ENCODE results near the gene PRCD.
"Not testable (repeated sequence)": the region's sequence is repeated elsewhere in the genome, so short reads cannot be mapped to it uniquely, and the experiment has no call there.

Gene PRCD

GRCh38 chr17:76517638-76518038 is 22.2 kb upstream of the PRCD start:
- Mint-ChIP-seq H3K27ac (no peak overlapping the region), H3K27me3 (no peaks in the 10 kb centered on the region), H3K4me1 (peaks cover 41% of the 10 kb centered on the region), H3K36me3 (no peaks in the 10 kb centered on the region), H3K4me3 (no peak overlapping the region), H3K9me3 (no peaks in the 10 kb centered on the region)

DNA sequence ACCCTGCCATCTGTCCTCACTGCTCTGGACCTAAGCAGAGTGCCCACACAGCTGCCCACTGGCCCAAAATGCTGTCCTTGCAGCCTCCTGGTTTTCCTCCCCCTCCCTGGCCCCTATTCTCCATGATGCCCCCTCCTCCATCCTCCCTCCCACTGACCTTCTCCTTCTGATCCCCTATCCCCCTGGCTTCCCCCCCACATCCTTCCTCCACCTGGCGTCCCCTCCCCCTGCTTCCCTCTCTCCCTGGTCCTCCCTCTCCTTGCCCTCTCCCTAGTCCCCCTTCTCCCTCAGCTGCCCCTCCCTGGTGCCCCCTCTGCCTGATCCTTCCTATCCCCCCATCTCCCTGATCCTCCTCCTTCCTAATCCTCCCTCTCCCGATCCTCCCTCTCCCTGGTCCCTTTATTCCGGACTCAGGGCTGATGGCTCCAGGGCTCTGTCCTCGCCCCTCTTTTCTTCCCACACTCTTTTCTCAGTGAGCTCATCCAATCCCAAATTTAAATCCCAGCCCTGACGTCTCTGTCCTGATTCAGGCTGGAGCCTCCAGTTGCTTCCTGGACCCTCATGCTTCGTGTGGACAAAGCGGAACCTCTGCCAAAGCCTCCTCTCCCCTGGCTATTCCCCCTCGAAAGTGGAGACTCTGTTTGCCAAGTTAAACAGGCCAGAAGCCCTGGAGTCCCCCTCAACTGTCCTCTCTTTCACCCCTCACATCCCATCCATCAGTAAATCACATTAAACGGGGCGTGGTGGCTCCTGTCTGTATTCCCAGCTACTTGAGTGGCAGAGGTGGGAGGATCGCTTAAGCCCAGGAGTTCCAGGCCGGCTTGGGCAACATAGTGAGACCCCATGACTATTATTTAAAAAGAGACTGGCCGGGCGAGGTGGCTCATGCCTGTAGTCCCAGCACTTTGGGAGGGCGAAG is 20.5 kb upstream of the PRCD start:
- H3K27ac Mint-ChIP-seq: no peak overlapping the region
- no peak overlapping the region for H3K4me3 Mint-ChIP-seq
- peaks cover 42% of the 10 kb centered on the region for H3K4me1 Mint-ChIP-seq

GRCh38 chr17:76521262-76521661 is 18.6 kb upstream of the PRCD start:
- H3K27me3 Mint-ChIP-seq: no peaks in the 10 kb centered on the region
- no peaks in the 10 kb centered on the region for H3K9me3 Mint-ChIP-seq
- no peaks in the 10 kb centered on the region for H3K36me3 Mint-ChIP-seq
- no peak overlapping the region for H3K4me3 Mint-ChIP-seq
- no peak overlapping the region for H3K27ac Mint-ChIP-seq
- H3K4me1 Mint-ChIP-seq: peaks cover 30% of the 10 kb centered on the region

More for the DNA sequence above, 20.5 kb upstream of the PRCD start:
- Mint-ChIP-seq H3K9me3 (no peaks in the 10 kb centered on the region), H3K27me3 (no peaks in the 10 kb centered on the region), H3K36me3 (no peaks in the 10 kb centered on the region)

DNA sequence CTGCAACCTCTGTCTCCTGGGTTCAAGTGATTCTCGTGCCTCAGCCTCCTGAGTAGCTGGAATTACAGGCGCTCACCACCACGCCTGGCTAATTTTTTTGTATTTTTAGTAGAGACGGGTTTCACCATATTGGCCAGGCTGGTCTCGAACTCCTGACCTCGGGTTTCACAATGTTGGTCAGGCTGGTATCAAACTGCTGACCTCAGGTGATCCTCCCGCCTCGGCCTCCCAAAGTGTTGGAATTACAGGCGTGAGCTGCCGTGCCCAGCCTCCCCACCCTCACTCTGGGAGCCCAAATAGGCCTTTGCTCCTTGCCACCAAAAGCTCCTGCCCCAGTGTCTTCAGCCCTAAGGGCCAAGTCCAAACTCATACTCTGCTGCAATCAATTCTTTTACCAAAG is 18.2 kb upstream of the PRCD start:
- H3K36me3 Mint-ChIP-seq, H3K27me3 Mint-ChIP-seq, H3K4me3 Mint-ChIP-seq, H3K9me3 Mint-ChIP-seq, H3K27ac Mint-ChIP-seq: not testable (repeated sequence)
- H3K4me1 Mint-ChIP-seq: peaks cover 26% of the 10 kb centered on the region

- Mint-ChIP-seq H3K27ac (no peak overlapping the region), H3K27me3 (no peaks in the 10 kb centered on the region), H3K36me3 (no peaks in the 10 kb centered on the region), H3K4me3 (peak overlapping the region; percentile 57), H3K4me1 (peaks cover 28% of the 10 kb centered on the region), H3K9me3 (no peaks in the 10 kb centered on the region)
Observed at GRCh38 chr17:76523084-76524037, 16.5 kb upstream of the PRCD start.

GRCh38 chr17:76524598-76525512 is 15.0 kb upstream of the PRCD start:
- Mint-ChIP-seq H3K27ac (peak overlapping the region; percentile 63), H3K36me3 (no peaks in the 10 kb centered on the region), H3K27me3 (no peaks in the 10 kb centered on the region)

DNA sequence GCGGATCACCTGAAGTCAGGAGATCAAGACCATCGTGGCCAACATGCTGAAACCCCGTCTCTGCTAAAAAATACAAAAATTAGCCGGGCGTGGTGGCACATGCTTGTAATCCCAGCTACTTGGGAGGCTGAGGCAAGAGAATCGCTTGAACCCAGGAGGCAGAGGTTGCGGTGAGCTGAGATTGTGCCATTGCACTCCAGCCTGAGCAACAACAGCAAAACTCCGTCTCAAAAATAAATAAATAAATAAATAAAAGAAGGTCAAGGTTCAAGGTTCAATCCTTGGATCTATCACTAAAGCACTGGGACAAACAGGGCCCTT is 14.4 kb upstream of the PRCD start:
- not testable (repeated sequence) for H3K27ac Mint-ChIP-seq, H3K4me3 Mint-ChIP-seq, H3K9me3 Mint-ChIP-seq, H3K36me3 Mint-ChIP-seq, H3K27me3 Mint-ChIP-seq
- peaks cover 32% of the 10 kb centered on the region for H3K4me1 Mint-ChIP-seq

More at GRCh38 chr17:76524598-76525512, 15.0 kb upstream of the PRCD start:
- Mint-ChIP-seq H3K9me3 (no peaks in the 10 kb centered on the region), H3K4me1 (peaks cover 28% of the 10 kb centered on the region), H3K4me3 (no peak overlapping the region)

DNA sequence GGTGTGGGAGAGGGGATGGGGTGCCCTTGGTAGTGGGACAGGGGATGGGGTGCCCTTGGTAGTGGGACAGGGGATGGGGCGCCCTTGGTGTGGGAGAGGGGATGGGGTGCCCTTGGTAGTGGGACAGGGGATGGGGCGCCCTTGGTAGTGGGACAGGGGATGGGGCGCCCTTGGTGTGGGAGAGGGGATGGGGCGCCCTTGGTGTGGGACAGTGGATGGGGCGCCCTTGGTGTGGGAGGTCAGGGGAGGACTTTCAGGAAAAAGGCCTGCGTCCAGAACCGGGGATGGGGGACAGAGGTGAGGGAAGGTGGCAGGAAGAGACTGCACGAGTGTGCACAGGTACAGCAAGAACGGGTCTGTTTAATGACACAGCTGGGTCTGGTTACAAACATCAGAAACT is 12.8 kb upstream of the PRCD start:
- H3K27me3 Mint-ChIP-seq, H3K9me3 Mint-ChIP-seq, H3K36me3 Mint-ChIP-seq, H3K27ac Mint-ChIP-seq: not testable (repeated sequence)
- peaks cover 36% of the 10 kb centered on the region for H3K4me1 Mint-ChIP-seq
- H3K4me3 Mint-ChIP-seq: peak overlapping the region; percentile 8

DNA sequence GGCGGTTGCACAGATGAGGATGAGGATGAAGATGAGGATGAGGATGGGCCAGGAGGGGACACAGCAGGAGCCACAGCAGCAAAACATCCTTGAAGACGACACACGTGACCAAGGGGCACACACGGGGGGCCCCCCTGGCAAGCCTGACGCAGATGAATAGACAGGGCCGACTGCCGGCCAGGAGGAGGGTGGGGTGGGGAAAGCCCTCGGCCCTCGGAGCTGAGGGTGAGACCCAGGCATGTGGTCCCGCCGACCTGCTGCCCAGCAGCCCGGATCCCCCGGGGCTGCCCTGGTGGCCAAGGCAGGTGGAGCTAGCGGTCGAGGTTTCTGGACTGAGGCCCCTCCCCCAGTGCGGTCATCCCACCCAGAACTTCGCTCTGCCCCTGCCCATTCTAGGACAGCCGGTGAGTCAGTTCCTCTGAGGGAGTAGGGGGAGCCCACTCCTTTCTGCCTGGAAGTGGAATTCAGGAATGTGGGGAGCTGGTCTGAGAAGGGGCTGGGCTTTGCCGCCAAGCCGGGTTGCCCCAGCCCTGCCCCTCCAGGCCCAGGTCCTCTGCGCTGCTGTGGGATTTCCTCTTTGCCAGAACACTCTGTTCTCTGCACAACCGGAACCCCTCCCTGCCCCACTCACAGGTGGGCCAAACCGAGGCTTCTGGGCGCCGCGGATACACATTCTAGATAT is 12.3 kb upstream of the PRCD start:
- peaks cover 36% of the 10 kb centered on the region for H3K4me1 Mint-ChIP-seq
- no peak overlapping the region for H3K27ac Mint-ChIP-seq
- no peaks in the 10 kb centered on the region for H3K9me3 Mint-ChIP-seq
- no peaks in the 10 kb centered on the region for H3K36me3 Mint-ChIP-seq
- no peaks in the 10 kb centered on the region for H3K27me3 Mint-ChIP-seq
- H3K4me3 Mint-ChIP-seq: peak overlapping the region; percentile 51

DNA sequence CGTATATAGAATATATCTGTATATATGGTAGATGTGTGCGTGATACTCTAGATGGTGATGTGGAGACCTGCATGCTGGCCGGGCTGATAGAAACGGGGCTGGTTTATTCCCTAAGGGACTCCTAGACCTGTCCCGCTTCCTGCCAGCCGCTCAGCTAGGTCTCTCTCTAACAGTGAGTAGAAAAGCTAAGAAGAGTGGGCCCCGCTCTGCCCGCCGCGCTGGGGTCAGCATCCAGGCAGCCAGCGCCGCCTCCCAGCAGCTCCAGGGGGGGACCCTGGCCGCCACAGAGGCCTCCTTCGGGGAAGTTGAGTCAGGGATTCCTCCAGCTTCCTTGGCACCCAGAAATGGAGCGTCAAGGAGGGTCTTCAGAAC is 11.7 kb upstream of the PRCD start:
- peaks cover 33% of the 10 kb centered on the region for H3K4me1 Mint-ChIP-seq
- H3K27me3 Mint-ChIP-seq: no peaks in the 10 kb centered on the region
- peak overlapping the region; percentile 93 for H3K27ac Mint-ChIP-seq
- no peaks in the 10 kb centered on the region for H3K9me3 Mint-ChIP-seq
- no peaks in the 10 kb centered on the region for H3K36me3 Mint-ChIP-seq
- peak overlapping the region; percentile 68 for H3K4me3 Mint-ChIP-seq

GRCh38 chr17:76528528-76529223 is 11.2 kb upstream of the PRCD start:
- Mint-ChIP-seq H3K36me3 (no peaks in the 10 kb centered on the region), H3K4me1 (peaks cover 28% of the 10 kb centered on the region), H3K9me3 (no peaks in the 10 kb centered on the region), H3K27me3 (no peaks in the 10 kb centered on the region), H3K27ac (peak overlapping the region; percentile 23), H3K4me3 (no peak overlapping the region)

GRCh38 chr17:76529224-76530094 is 10.4 kb upstream of the PRCD start:
- no peak overlapping the region for H3K4me3 Mint-ChIP-seq
- H3K4me1 Mint-ChIP-seq: peaks cover 25% of the 10 kb centered on the region
- H3K27me3 Mint-ChIP-seq: no peaks in the 10 kb centered on the region

GRCh38 chr17:76530095-76530723 is 9.6 kb upstream of the PRCD start:
- no peak overlapping the region for H3K4me3 Mint-ChIP-seq
- peaks cover 23% of the 10 kb centered on the region for H3K4me1 Mint-ChIP-seq
- H3K27ac Mint-ChIP-seq: no peak overlapping the region
- H3K36me3 Mint-ChIP-seq: no peaks in the 10 kb centered on the region
- H3K27me3 Mint-ChIP-seq: no peaks in the 10 kb centered on the region
- H3K9me3 Mint-ChIP-seq: no peaks in the 10 kb centered on the region

More at GRCh38 chr17:76529224-76530094, 10.4 kb upstream of the PRCD start:
- no peaks in the 10 kb centered on the region for H3K9me3 Mint-ChIP-seq
- H3K27ac Mint-ChIP-seq: no peak overlapping the region
- no peaks in the 10 kb centered on the region for H3K36me3 Mint-ChIP-seq
